CD4-positive, alpha-beta T cell treated with Interleukin-17A for 4 hours (primary cell): ENCODE data around the gene ATP11A.
"Not testable (repeated sequence)": the region's sequence is repeated elsewhere in the genome, so short reads cannot be mapped to it uniquely, and the experiment has no call there.

Experiments
- DNase-seq: peaks from one replicate; pipeline ENCODE4 v3.0.0-alpha.2; 2020; ENCODE audit warnings: mixed read lengths

ATP11A gene

DNA sequence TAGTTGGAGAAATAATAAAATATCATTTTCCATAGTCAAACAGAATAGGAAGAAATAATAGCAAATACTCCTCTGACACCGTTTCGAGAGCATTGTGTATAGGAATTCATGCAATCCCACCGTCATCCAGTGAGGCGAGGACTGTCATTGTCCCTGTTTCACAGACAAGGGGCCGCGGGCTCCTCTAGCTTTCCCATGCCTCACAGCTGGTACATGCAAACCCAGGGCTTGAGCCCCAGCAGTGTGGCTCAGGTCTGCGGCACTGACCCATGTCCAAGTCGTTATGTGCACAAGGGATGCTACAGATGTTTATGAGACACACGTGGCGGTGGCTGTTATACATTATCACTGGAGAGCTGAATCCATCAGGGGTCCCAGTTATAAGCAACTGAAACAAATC is 18.5 kb upstream of the ATP11A start:
- DNase-seq, result no peak

- DNase-seq, result no peak
These were observed 17.1 kb upstream of the ATP11A start for GRCh38 chr13:112672651-112673284.

GRCh38 chr13:112674412-112675365 is 15.1 kb upstream of the ATP11A start:
- peak; percentile 16 for DNase-seq

DNA sequence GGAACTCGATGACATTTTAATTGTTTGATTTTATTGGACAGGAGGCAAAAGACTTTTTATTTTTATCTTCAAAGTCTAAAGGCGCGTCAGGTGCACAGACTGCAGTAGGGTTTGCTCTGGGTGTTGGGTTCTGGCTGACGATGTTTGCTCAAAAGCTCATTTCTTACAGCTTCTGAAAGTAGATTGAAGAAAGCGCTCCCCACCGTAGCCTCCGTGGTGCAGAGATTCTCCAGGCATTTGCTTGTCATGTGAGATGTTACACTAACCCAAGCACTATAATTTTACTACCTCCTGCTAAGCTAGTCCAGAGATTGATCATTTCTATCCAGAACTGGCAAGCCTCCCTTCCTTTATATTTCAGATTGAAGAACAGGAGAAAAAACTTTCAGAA is 14.5 kb upstream of the ATP11A start:
- no peak for DNase-seq

GRCh38 chr13:112677421-112677962 is 12.3 kb upstream of the ATP11A start:
- DNase-seq, result not testable (repeated sequence)

- no peak for DNase-seq
These were observed 10.5 kb upstream of the ATP11A start for GRCh38 chr13:112679381-112679780.

GRCh38 chr13:112679932-112680677 is 9.7 kb upstream of the ATP11A start:
- no peak for DNase-seq

- DNase-seq, result no peak
These were observed 9.0 kb upstream of the ATP11A start for GRCh38 chr13:112680741-112681360.

DNA sequence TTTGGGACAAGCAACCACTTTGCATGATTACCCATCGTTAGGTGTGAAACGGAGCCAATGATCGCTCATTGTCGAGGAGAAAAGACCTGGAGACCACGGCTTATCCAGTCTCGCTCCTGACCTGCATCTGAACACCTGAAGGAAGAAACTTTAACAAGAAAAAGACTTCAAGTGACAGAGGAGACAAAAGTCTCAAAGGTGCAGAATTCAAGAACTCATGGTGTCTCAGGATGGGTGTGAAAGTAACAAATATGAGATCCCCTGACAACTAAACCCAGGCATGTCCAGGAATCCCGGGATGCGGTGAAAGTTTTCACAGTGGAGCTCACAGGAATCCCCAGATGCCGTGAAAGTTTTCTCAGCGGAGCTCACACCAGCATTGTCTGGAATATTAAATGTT is 6.3 kb upstream of the ATP11A start:
- no peak for DNase-seq

GRCh38 chr13:112684071-112684845 is 5.6 kb upstream of the ATP11A start:
- no peak for DNase-seq

DNA sequence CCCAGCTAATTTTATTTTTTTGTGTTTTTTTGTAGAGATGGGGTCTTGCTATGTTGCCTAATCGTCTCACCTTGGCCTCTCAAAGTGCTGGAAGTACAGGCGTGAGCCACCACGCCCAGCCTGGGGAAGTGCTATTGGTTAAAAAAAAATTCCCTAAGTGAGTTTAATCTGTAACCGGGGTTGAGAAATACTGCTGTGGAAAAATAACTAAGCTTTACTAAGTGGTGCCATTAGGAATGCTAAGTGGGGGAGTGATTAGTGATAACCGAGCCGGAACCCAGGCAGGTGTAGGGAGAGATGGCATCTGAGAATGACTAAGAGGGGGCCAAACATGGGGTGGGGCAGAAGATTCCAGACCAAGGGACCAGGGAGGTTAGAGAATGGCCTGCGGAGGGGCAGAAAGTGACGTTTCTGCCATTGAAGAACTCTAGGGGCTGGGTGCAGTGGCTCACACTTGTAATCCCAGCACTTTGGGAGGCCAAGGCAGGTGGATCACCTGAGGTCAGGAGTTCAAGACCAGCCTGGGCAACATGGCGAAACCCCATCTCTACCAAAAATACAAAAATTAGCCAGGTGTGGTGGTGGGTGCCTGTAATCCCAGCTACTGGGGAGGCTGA is 4.5 kb upstream of the ATP11A start:
- DNase-seq, result not testable (repeated sequence)

DNA sequence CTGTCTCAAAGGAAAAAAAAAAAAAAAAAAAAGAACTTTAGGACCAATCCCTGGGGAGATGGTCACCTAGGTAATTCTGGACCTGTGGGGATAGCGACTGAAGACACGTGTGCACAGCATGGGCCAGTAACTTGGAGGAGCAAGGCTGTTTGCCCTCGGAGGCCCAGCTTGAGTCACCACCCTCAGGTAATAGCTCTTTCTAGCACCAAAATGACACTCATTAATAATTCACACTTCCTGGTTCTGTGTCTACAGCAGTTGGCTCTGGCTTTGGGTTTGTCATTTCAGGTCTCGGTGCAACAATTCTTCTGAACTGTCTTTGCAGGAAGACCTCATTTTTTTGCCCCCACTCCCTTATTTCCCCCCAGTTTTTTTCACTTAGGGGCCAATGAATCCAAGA is 3.9 kb upstream of the ATP11A start:
- no peak for DNase-seq

GRCh38 chr13:112686364-112686763 is 3.5 kb upstream of the ATP11A start:
- no peak for DNase-seq

GRCh38 chr13:112686987-112687386 is 2.9 kb upstream of the ATP11A start:
- no peak for DNase-seq

GRCh38 chr13:112687836-112688559 is 1.8 kb upstream of the ATP11A start:
- DNase-seq, result no peak

GRCh38 chr13:112688560-112689302 is 1.1 kb upstream of the ATP11A start:
- peak; percentile 65 for DNase-seq

DNA sequence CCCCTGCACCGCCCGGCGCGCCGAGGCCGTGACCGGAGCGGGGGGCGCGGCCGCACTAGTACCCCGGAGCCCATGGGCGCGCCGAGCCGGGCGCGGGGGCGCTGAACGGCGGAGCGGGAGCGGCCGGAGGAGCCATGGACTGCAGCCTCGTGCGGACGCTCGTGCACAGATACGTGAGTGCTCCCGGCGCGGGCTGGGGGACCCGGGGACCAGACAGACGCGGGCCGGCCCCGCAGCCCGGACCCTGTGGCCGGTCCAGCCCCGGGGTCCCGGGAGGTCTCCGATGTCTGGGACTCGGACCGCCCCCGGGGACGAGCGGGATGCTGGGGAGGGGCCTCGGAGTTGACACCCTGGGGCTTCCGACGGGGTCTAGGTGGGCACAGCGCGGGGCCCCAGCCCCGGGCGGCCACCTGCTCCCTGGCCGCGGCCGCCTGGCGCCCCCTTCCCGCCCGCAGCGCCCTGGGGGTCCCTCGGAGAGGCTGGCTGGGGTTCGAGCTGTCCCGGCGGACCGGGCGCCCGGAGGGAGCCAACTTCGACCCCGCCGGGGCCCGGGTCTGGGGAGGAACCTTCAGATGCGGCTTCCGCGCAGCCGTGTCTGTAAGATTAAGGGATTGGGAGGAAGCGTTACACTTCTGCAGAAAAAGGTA is 568 bp downstream of the ATP11A start:
- DNase-seq, result peak; percentile 55

- no peak for DNase-seq
These were observed 2.3 kb downstream of the ATP11A start for GRCh38 chr13:112692104-112692503.

DNA sequence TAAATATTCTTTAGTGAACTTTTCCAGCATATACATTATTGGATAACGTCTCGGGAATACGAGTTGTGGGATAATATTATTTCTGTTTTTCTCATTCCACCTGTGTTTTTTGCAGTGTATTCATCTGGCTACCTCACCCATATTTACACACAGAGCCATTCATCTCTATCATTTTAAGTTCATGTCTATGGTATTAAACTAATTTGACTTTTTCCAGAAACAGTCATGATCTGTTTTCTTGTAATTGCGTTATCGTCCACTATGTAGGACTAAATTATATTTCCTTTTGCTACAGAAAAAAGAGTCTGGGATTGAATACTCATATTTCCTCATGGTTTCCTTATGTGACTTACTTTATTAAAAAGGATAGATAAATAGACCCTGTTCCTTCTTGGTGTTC is 2.7 kb downstream of the ATP11A start:
- no peak for DNase-seq
